Fibroblast of mammary gland (primary cell): ENCODE measurements around the gene GPR35.

Experiments
- DNase-seq: peaks from one replicate; pipeline ENCODE4 v3.0.0-alpha.2; 2010; ENCODE audit warnings: low read depth
- H3K4me3 ChIP-seq: 2 replicates; pipeline ENCODE4 v1.5.1; 2011; ENCODE audit warnings: low read depth, mild to moderate bottlenecking, low read length, moderate library complexity; ENCODE audit not compliant: control insufficient read depth
- TF ChIP-seq, protein P1 (sequence below): conservative IDR thresholded peaks from 2 replicates; pipeline ENCODE4 v1.5.1; 2011; ENCODE audit warnings: low read depth, low read length, inconsistent platforms; ENCODE audit not compliant: control insufficient read depth, insufficient read depth

Gene GPR35

GRCh38 chr2:240618776-240619175, 6.5 kb upstream of the GPR35 start:
- TF ChIP-seq, protein P1, sequence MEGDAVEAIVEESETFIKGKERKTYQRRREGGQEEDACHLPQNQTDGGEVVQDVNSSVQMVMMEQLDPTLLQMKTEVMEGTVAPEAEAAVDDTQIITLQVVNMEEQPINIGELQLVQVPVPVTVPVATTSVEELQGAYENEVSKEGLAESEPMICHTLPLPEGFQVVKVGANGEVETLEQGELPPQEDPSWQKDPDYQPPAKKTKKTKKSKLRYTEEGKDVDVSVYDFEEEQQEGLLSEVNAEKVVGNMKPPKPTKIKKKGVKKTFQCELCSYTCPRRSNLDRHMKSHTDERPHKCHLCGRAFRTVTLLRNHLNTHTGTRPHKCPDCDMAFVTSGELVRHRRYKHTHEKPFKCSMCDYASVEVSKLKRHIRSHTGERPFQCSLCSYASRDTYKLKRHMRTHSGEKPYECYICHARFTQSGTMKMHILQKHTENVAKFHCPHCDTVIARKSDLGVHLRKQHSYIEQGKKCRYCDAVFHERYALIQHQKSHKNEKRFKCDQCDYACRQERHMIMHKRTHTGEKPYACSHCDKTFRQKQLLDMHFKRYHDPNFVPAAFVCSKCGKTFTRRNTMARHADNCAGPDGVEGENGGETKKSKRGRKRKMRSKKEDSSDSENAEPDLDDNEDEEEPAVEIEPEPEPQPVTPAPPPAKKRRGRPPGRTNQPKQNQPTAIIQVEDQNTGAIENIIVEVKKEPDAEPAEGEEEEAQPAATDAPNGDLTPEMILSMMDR = no peak
- H3K4me3 ChIP-seq = no peak overlapping the region
- no peak for DNase-seq

DNA sequence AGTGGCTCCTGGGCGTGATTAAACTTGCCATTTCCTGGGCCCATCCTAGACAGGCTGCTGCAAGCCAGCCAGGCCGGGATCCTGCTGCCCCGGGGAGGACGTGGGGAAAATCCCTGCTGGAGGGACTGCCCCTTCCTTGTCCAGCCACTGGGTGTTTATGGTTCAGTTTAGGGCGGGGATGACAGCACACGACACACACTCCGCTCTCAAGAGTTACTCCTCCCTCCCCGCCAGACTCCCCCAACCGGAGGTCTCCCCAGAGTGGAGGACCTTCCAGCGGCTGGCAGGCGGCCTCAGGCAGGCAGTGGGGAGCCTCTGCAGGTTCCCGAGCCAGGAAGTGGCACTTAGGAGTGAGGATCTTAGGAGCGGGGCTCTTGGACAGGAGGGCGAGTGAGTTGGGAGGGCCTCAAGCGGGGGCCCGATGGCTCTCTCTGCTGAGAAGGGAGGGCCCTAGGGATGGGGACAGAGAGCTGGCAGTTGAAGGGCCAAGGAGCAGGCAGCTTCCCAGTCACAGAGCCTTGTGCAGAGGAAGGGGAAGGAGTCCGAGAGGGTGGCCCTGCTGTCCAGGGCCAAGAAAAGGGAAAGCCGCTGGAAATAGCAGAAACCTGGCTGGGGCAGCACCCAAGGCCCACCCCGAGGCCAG, 5.7 kb upstream of the GPR35 start:
- no peak overlapping the region for H3K4me3 ChIP-seq
- DNase-seq = no peak
- TF ChIP-seq, protein P1 = no peak

DNA sequence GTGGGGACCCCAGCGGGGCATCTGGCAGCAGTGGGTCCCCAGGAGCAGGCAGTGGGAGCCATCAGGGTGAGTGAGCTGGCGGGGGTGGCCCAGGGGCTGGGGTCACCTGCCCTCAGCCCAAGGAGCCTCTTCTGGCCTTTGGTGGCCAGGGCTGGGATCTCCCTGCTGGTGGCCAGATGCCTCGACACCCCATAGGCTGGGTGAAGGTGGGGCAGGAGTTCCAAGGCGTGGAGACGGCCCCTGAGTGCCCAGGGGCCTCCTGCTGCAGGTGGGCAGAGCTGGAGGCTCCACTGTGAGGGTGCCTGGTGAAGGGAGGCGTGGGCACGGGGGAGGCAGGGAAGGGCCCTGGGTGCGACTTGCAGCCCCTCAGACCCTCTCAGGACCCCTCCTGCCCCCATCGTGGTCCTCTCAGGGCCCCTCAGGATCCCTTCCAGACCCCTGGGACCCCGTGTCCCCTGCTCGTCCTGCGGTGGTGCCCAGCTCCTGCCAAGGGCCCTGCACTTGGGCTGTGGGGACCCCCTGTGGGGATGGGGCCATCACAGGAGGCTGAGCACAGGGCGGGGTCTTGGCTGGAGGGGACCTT, 5.0 kb upstream of the GPR35 start:
- no peak for DNase-seq
- TF ChIP-seq, protein P1 = no peak
- no peak overlapping the region for H3K4me3 ChIP-seq

- DNase-seq = no peak
- no peak overlapping the region for H3K4me3 ChIP-seq
- TF ChIP-seq, protein P1 = no peak
These were observed 4.4 kb upstream of the GPR35 start for GRCh38 chr2:240620859-240621258.

GRCh38 chr2:240622060-240622411, 3.2 kb upstream of the GPR35 start:
- no peak overlapping the region for H3K4me3 ChIP-seq
- DNase-seq = no peak
- TF ChIP-seq, protein P1 = no peak

GRCh38 chr2:240622531-240623235, 2.6 kb upstream of the GPR35 start:
- no peak overlapping the region for H3K4me3 ChIP-seq
- TF ChIP-seq, protein P1 = no peak
- DNase-seq = no peak
